ENCODE data around the gene EGFR.
A peak's percentile ranks its signal among the peaks of the same experiment; 100 is the strongest.

The EGFR gene

DNA sequence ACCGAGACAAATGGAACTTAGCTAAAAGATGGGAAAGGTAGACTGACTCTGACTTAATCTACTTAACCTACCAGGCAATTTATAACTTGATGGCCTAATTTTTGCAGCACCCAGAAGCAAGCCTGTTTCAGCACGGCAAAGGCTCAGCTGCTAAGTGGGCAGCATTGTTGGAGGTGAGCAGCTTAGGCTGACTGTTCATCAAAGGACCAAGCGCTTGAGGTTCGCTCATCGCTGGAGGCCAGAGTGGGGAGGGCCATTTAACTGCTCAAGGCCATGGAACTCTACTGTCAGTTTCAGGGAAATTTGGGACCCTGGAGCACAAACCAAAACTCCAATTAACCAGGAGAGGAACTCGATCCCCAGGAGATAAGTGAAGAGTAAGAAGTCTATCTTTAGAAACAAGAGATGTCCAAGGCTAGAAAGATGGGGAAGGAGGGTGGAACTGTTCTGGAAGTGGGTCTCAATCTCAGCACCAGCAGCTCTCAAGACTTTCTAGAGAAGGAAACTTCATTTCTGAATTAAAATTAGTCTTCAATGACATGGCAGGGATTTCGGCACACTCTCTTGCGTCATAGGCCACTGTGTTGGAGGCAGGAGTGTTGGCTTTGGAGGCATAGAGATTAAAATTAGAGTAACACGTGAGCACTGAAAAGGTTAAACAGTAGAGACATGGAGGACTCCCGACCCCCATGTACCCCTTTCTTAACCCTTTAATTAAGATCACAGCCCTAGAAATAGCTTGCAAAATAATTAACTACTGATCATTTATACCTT is 43.1 kb downstream of the EGFR start:
- DNase-seq (ENCODE audit: low read depth, low spot score): no peak

DNA sequence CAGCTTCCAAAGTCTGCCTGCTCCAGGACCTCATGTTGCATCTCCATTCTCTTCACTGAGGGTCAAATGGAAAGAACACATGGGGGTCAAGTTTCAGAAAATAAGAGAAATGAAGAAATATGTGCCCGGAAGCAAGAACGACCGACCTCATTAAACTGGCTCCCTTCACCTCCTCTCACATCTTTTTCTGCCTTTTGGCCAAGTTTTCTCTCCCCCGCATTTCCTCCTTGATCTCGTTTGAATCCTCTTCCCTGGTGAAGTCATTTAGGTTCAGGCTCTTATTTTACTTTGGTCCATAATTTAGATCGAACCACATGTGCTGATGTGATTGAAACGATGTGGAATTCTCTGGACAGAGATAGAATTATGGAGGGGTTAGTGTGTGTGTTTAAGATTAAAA is 44.2 kb downstream of the EGFR start:
- no peak for DNase-seq (ENCODE audit: low read depth, low spot score)

DNA sequence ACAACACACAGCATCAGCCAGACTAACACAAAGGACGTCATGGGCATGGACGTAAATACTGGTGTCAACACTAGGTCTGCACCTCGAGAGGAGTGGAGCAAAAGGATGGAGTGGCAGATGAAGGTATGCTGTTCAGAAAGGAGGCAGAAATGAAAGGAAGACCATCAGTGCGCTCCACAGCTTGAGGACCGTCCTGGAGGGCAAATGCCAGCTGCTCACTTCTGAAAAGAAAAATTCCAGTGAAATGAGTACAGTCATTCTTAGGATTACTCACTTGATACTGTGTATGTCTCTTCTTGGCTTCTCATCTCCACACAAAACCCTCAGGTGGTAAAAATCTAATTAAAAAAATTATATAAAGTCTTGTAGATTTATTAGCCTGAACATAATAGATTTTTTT is 44.8 kb downstream of the EGFR start:
- peak; percentile 71 for DNase-seq (ENCODE audit: low read depth, low spot score)

DNA sequence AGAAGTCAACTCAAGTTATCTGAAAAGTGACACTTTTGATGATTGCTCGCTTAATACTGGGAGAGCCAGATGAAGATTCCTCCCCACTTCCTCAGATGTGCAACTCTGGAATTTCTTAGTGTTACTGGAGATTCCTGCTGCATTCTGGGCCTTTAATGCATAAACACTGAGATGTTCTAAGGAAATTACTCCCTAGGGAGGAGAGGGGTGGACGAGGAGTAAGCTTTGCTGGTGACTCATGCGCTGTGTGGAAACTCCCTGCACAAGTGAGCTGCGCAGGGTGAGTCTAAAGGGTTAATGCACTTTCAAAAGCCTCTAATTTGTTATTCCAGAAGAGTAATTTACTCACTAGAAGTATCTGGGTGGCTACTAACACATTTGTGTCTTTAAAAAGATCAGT is 46.3 kb downstream of the EGFR start:
- DNase-seq (ENCODE audit: low read depth, low spot score): peak; percentile 90

DNA sequence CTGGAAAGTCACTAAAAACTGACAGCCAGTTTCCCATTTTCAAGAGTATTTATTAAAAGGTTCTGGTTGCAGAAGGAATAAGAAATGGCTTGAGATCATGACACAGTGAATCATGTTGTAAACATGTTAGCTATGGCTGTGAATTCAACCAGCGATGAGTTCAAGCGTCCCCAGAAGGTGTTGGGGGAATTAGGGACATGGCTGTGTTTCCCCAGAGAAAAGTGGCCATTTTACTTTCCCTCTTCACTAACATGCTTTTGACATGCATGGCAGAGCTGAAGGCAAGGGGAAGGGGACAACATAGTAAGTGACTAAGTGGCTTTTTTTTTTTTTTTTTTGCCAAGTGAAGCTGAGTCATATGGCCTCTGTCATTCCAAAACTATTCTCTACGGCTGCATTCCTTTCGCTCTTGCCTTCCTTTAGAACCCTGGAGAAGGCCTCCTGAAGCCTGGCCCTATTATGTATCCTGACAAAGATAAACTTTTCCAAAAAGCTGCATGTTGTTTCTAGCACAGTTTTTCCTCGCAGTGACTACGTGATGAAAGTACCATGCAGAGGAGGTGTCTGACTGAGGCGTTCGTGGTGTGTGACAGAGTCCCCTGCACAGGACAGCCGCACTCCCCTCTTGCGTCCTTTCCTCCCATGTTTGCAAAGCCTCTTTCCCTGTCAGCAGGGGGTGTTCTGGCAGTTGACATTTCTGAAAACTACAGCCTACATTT is 46.9 kb downstream of the EGFR start:
- DNase-seq (ENCODE audit: low read depth, low spot score): peak; percentile 89

DNA sequence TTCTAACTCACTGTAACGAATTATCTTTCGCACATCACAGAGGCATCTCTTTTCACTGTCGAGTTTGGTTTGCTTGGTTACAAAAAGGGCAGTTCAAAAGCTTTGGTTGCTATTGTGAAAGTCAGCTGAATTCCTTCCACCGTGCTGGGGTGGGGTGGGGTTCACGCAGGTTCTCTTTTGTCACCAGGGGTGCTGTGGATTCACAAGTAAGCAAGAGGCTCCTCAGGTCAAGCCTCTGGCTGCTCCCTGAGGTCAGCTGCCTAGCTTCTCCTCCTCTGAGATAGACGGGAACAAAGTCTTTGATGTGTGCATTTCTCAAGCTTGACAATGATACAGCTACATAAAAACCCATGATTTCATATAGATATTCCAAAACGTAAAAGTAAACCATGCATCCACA is 47.7 kb downstream of the EGFR start:
- DNase-seq (ENCODE audit: low read depth, low spot score): peak; percentile 46

DNA sequence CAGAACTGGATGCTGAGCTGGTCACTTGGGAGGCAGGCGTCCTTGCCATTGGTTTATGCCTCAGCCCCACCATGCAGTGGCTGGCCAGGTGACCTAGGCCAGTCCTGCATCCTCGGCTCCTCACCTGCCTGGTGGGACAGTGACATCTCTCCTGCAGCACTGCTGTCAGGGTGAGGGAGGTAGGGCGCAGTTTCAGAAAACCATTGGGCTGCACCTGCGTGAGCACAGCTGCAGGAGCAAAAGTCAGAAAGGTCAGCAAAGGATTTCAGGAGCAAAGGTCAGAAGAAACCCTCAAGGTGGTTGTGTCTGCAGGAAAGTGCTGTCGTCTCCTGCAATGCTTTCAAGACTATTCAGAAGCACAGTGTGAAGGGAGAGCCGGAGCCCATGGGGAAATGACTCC is 48.1 kb downstream of the EGFR start:
- DNase-seq (ENCODE audit: low read depth, low spot score): no peak

DNA sequence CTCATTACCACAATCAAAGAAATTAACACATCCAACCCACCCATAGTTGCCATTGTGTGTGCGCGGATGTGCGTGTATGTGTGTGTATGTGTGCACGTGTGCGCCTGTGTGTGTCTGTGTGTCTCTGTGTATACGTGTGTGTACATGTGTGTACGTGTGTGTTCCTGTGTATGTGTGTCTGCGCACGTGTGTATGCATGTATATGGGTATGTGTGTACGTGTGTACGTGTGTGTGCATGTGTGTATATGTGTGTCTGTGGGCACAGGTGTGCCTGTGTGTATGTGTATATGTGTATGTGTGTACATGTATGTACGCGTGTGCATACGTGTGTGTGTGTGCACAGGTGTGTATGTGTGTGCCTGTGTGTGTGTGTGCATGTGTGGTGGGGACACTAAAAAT is 48.9 kb downstream of the EGFR start:
- no peak for DNase-seq (ENCODE audit: low read depth, low spot score)

DNA sequence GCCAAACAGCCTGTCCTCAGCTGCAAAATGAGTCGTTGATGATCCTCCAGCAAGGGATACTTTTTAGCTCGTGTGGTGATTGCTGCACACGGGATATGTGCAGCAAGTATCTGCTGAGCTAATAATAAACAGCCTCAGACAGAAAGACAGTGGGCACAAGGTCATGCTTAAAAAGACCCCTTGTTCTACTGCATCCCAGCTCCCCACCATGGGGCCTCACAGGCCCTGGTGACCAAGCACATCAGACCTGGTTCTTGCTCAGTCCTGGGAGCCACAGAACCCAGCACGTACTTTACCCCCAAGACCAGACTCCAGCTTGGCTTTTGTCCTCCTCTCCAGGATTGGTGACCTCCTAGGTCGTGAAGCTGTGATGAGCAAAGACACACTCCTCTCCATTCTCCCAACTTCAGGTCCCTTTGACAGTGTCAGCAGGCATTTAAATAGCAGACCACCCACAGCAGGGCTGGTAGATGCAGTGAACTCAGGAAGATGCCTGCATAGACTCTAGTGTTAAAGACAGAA is 50.5 kb downstream of the EGFR start:
- no peak for DNase-seq (ENCODE audit: low read depth, low spot score)

DNA sequence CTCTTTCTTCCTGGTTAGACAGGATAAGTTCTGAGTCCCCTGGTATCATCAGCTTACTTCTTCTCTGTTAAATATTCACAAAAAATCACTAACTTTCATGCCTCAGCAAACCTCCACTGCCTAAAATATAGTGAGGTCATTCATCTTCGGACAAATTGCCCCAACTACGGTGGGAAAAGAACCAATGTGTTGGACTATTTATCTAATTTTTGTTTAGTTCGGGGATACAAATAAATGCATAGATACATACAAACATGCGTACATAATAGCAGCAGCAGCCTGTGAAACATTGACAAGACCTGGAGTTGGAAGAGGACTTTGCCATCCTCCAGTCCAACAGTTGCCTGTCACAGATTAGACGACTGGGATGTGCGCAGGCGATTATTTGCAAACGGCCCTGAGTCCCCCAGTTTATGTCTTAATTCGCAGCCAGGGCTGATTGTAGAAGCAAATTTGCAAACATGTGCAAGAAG is 51.5 kb downstream of the EGFR start:
- no peak for DNase-seq (ENCODE audit: low read depth, low spot score)

DNA sequence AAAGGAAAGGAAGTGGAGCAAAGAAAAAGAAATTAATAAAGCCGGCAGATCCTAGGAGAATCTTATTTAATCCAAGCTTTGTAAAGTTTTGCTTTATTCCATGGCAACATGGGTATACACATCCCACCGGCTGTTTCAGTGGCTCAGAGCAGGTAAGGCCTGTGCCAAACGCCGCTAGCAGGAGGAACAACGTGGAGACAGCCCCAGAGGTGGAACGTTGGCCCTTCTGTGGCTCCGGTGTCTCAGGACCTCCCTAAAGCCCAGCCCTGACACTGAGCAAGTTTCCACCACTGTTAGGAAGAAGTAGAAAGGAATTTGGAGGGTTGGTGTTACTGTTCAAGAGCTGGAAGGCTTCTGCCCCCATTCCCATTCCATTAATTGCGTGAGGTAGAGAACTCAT is 52.0 kb downstream of the EGFR start:
- no peak for DNase-seq (ENCODE audit: low read depth, low spot score)

DNA sequence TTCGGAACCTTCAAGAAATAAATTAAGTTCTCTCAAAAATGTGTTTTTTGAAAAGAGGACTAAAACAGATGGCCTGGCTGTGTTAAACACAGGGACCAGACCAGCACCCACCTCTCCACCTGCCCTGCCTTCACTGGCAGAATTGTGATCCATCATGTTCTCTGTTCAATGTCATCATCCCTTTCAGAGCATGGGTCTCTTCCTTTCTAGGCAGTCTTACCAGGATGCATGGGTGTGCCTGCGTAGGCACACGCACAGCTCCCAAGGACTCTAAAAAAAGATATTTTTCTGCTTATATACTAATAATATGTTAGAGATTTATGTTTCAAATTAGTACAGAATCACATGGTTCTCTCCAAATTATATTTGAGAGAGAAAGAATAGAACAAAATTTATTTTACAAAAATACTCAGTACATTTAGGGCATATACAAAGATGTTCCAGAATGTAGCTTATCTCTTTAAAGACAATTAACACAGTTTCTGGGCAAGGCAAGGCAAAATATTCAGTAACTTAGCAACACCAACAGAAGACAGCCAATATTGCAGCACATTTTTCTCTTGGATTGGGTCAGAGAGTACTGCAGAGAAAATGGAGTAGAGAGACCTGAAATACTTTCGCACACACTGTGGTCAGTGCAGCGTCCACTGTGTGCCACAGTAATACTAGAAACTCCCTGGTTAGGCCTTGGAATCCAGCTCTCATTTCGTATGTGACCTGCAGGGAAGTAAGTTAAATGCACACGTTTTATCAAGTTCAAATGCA is 52.8 kb downstream of the EGFR start:
- peak; percentile 35 for DNase-seq (ENCODE audit: low read depth, low spot score)

DNA sequence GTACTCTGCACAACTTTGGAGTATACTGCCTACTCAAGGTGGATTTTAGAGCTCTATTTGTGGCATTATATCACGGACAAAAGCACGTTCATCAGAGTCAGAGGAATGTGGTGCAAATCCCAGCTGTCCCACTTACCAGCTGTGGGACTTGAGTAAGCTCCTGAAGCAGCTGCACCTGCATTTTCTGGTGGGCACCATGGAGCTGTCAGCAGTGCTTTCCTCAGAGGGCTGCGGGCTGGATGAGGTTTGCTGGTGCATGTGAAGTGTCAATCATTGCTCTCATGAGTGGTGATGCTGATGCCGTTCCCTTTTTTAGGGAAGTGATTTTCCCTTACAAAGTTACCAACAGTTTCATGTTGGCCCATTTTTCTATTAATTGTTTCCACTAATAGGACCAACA is 53.4 kb downstream of the EGFR start:
- no peak for DNase-seq (ENCODE audit: low read depth, low spot score)

DNA sequence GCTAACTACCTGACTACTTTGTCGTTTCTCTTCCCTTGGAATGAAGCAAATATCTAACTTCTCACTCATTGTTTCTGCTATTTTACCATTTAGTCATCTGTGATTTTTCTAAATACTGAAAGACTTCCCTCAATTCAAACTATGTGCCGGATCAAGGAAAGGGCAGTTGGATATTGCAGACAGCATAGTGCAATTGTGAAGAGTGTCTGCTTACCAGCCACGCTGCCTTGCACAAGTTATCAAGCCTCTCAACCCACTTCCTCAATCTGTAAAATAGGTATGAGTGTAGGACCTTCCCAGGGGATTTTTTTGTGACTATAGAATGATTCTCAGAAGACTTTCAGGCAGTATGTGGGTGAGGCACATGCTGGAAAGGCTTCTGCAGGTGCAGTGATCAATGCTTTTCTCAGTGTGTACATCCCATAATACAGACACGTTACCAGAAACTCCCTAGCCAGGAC is 54.3 kb downstream of the EGFR start:
- peak; percentile 64 for DNase-seq (ENCODE audit: low read depth, low spot score)

DNA sequence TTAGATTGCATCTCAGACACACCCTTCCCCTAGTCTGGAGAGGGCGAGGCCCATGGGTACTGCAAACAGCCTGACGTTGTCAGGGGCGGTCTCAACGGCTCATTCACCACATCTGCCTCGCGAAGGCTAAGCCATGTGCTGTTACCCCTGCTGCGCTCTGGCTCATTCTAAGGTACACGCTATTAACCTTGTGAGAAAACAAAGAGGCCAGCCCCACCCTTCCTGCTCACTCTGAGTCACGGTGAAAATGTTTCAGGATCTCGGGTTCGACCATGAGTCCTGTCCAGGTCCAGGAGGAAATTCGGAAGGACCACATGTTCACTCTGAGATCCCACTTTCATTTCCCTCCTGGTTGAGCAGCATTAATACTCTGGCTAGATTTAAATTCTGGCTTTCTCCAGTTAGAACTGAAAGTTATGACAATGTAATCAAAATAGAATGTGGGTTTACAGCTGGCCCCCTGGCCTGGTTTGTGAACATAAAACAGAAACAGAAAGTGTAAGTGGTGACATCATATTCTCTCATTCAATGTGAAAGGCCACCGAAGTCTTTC is 55.2 kb downstream of the EGFR start:
- peak; percentile 82 for DNase-seq (ENCODE audit: low read depth, low spot score)

DNA sequence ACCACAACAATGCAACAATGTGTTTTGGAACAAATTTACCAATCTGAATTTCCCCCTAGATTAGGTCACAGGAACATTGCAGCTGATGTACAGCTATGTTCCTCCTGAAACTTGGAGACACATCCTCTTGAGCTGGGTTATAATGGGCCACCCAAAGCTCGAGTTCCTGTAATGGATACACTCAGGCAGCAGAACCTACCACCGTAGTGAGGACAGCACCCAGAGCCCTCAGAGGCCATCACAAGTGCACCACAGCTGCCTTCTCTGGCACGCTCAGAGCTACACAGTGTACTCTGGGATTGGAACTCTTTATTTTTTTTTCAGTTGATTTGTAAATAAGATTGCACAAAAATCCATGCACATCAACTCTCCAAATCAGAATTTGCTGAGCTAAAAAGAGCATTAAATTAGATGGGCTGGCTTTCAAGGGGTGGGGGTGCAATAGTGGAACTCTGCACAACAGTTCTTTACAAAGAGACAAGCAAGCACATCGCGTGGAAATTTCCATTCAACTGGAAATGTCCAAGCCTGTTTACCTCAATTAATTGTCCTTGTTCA is 56.7 kb downstream of the EGFR start:
- DNase-seq (ENCODE audit: low read depth, low spot score): no peak

DNA sequence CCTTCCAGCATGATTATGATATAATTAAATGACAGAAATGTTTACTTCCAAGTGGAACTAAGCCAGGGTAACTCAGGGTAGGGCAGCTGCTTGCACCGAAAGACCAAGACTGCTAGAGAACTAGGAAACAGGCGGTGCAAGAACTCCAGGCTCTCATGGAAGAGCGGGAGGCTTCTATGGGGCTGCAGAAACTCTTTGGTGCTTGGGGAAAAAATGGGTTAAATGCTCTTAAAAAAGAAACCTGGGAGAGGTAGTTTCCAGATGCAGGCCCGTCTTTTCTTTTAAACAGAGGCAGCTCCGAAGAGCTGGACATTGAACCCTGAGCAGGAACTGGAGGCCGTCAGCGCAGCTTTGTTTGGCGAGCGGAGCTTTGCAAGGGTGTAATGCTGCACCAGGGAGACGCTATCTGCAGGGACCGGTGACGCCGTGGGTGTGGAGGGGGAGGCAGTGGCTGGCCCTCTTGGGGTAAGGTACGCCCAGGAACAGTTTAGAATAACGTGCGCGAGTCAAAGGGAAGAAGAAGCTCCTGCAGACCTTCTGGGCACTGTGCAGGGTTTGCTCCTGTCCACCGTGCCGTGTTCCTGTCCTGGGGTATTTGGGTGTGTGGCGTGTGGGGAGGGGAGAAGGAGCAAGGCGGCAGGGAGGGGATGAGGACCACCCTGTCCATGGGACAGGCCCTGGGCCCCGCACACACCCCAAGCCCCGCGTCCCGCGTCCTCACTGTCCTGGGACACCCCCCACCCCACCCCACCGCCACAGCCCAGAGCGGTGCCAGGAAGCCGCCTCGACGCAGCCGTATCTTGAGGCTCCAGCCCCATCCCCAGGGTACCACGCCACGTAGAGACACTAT is 59.0 kb downstream of the EGFR start:
- no peak for DNase-seq (ENCODE audit: low read depth, low spot score)

DNA sequence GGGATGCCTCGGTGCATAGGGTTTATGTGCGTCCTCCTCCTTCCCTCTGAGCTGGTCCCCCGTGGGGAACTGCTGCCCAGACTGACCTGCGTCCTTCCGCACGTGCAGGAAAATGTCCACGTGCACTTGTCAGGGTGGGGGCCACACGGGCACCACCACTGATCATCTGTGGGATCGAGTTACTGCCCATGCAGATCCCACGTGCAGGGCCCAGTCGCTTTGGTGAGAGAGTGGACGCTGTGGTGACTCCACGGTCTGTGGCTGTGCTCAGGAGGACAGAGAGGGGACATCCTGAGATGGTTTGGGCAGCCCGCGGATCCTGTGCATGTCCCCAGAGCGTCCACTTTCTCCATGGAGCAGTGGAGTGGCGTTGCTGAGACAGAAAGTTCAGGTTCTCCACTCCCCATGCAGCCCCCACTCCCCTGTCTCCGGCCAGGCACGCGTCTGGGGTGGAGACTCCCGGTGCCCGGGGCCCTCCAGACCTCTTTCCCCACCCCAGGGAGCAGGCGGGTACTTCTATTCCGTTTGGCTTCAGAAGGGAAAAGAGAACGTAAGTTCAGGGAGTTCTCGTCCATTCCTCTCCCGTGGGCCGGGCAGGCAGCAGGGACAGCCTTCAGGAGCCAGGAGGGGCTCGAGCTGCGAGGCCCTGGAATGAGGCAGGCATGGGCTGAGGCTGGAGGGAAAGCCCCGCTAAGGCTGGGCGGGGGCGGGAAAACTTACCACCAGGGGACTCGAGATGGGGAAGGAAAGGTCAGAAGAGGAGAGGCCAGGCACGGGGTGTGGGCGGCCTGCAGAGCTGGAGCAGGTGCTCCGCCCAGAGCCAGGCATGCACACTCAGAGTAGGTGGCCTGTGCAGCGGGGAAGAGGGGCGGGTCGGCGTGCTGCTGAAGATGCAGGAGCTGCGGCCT is 59.9 kb downstream of the EGFR start:
- no peak for DNase-seq (ENCODE audit: low read depth, low spot score)

DNA sequence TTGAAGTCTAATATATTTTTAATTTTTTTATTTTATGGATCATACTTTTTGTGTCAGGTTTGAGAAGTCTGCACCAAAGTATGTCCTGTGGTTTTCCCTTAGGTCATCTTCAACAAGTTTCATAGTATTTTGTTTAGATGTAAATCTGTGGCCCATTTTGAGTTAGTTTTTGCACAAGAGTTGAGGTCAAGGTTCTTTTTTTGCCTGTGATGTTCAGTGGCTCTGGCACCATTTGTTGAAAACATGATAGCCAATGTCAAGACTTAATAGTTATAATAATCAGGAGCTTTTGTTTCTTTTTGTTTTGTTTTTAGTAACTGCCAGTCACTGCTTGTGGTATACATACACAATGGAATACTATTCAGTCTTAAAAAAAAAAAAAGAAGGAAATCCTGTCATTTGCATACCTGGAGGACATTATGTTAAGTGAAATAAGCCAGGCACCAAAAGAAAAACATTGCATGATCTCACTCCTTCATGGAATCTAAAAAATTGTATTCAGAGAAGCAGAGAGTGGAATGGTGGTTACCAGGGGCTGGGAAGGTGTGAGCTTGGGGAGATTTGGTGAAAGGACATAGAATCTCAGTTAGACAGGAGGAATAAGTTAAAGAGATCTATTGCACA is 61.3 kb downstream of the EGFR start:
- DNase-seq (ENCODE audit: low read depth, low spot score): no peak
